ENCODE results near the gene SEPTIN5. TPM values are rescaled to one million over a fixed set of nuclear protein-coding genes. Genes with fewer than 3 reads are reported as not detected.

Gene SEPTIN5
- total RNA-seq, 1 donor from 2014 or later: 7.3 TPM

DNA sequence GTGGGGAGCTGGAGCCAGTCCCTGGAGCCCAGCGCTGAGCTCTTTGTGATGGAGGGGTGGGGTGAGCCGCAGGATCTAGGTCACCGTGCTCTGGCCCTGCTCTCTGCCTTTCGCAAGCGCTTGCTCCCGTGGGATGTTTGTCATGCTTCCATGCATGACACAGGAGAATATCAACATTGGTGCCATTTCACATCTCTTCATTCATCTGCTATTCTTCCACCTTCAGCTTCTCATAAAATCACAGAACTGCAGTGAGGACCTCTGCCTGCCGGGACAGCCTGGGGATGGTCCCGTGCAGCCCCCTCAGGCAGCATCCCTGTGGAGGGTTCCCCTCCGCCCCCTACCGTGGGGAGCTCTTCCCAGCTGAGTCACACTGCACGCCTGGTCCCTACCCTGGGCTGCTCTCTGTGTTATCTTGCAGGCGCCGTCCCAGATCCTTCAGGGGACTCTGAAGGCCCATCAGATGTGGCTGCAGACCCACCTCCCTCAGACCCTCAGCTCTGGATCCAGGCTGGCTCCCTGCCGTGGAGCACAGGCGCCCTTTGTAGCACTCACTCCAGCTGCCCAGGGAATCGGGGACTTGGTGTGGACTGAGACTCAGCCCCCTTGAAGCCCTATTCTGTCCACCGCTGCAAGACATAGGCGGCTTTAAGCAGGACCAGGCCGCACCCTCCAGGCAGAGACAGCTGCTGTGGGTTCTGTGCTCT lies 5.1 kb upstream of the SEPTIN5 start:
- Histone ChIP-seq H3K4me1 (ENCODE audit: insufficient read depth, low read length) (no peaks in the 10 kb centered on the region), H3K9me3 (ENCODE audit: insufficient read depth, low read depth, low read length) (no peaks in the 10 kb centered on the region), H2AFZ (ENCODE audit: low read depth, low read length) (no peak overlapping the region), H3K79me2 (ENCODE audit: insufficient read depth, low read length) (no peaks in the 10 kb centered on the region), H3K36me3 (ENCODE audit: insufficient read depth, low read length) (no peaks in the 10 kb centered on the region), H3K27me3 (ENCODE audit: insufficient read depth, low read length) (peaks cover 2% of the 10 kb centered on the region), H4K20me1 (ENCODE audit: insufficient read depth, low read length) (no peaks in the 10 kb centered on the region), H3K9ac (ENCODE audit: low read length) (no peak overlapping the region), H3K4me3 (ENCODE audit: insufficient read depth, low read depth, low read length) (no peak overlapping the region), H3K27ac (ENCODE audit: low read depth, low read length) (no peak overlapping the region), H3K4me2 (ENCODE audit: low read length) (no peak overlapping the region)
- Mint-ChIP-seq H3K27ac (ENCODE audit: unreplicated experiment) (no peak overlapping the region), H3K36me3 (ENCODE audit: low read depth, unreplicated experiment) (no peaks in the 10 kb centered on the region), H3K4me3 (ENCODE audit: unreplicated experiment) (no peak overlapping the region), H3K4me1 (ENCODE audit: low read depth, unreplicated experiment) (no peaks in the 10 kb centered on the region), H3K27me3 (ENCODE audit: low read depth, unreplicated experiment) (peaks cover 57% of the 10 kb centered on the region), H3K9me3 (ENCODE audit: unreplicated experiment) (no peaks in the 10 kb centered on the region)
- no peak for DNase-seq (ENCODE audit: low read depth)
- no peak for TF ChIP-seq EZH2 (IDR thresholded peaks at IDR 0.05; ENCODE audit: insufficient read depth, low read length)
- TF ChIP-seq, protein P1, sequence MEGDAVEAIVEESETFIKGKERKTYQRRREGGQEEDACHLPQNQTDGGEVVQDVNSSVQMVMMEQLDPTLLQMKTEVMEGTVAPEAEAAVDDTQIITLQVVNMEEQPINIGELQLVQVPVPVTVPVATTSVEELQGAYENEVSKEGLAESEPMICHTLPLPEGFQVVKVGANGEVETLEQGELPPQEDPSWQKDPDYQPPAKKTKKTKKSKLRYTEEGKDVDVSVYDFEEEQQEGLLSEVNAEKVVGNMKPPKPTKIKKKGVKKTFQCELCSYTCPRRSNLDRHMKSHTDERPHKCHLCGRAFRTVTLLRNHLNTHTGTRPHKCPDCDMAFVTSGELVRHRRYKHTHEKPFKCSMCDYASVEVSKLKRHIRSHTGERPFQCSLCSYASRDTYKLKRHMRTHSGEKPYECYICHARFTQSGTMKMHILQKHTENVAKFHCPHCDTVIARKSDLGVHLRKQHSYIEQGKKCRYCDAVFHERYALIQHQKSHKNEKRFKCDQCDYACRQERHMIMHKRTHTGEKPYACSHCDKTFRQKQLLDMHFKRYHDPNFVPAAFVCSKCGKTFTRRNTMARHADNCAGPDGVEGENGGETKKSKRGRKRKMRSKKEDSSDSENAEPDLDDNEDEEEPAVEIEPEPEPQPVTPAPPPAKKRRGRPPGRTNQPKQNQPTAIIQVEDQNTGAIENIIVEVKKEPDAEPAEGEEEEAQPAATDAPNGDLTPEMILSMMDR (IDR thresholded peaks at IDR 0.05; ENCODE audit: insufficient read depth, low read depth, low read length): no peak
- FAIRE-seq: no peak

DNA sequence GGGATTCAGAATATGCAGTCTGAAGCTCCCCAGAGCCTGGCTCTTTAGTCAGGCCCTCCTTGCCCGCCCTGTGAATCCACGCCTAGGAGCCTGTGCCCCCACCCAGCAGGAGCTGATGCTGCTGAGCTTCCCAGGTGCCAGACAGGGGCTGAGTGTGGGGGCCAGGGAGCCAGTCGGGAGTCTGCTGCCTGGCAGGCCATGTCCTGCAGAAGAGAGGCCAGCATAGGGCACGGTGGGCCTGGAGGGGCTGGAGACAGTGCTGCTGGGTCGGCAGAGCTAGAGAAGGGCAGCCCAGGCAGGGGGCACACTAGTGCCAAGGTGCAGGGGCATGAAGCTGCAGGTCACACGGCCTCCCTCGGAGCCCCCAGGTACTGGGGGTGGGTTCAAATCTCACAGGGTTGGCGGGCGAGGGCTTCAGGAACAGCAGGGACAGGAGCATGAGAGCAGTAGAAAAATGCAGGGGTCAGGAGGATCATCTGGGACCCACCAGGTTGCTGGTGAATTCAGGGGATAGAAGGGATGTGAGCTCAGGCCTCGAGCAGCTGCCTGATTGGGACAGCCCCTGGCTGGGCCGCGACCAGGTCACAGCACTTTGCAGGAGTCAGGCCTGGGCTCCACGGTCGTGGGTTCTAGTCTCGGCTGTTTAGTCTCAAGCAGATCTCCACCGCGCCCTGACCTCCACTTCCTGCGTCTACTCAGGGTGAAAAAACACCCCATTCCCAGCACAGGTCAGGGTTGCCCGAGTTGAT lies 4.1 kb upstream of the SEPTIN5 start:
- Histone ChIP-seq H2AFZ (ENCODE audit: low read depth, low read length) (no peak overlapping the region), H3K4me1 (ENCODE audit: insufficient read depth, low read length) (peaks cover 3% of the 10 kb centered on the region), H3K9ac (ENCODE audit: low read length) (no peak overlapping the region), H3K27me3 (ENCODE audit: insufficient read depth, low read length) (no peaks in the 10 kb centered on the region), H3K79me2 (ENCODE audit: insufficient read depth, low read length) (peaks cover 7% of the 10 kb centered on the region), H3K36me3 (ENCODE audit: insufficient read depth, low read length) (no peaks in the 10 kb centered on the region), H4K20me1 (ENCODE audit: insufficient read depth, low read length) (peaks cover 3% of the 10 kb centered on the region), H3K4me2 (ENCODE audit: low read length) (no peak overlapping the region), H3K27ac (ENCODE audit: low read depth, low read length) (no peak overlapping the region), H3K4me3 (ENCODE audit: insufficient read depth, low read depth, low read length) (no peak overlapping the region), H3K9me3 (ENCODE audit: insufficient read depth, low read depth, low read length) (no peaks in the 10 kb centered on the region)
- TF ChIP-seq, protein P1 (IDR thresholded peaks at IDR 0.05; ENCODE audit: insufficient read depth, low read depth, low read length): no peak
- TF ChIP-seq EZH2 (IDR thresholded peaks at IDR 0.05; ENCODE audit: insufficient read depth, low read length): no peak
- no peak overlapping the region for H3K4me3 Mint-ChIP-seq (ENCODE audit: unreplicated experiment)
- peaks cover 50% of the 10 kb centered on the region for H3K27me3 Mint-ChIP-seq (ENCODE audit: low read depth, unreplicated experiment)
- H3K9me3 Mint-ChIP-seq (ENCODE audit: unreplicated experiment): no peaks in the 10 kb centered on the region
- FAIRE-seq: no peak
- no peaks in the 10 kb centered on the region for H3K4me1 Mint-ChIP-seq (ENCODE audit: low read depth, unreplicated experiment)
- H3K36me3 Mint-ChIP-seq (ENCODE audit: low read depth, unreplicated experiment): no peaks in the 10 kb centered on the region
- H3K27ac Mint-ChIP-seq (ENCODE audit: unreplicated experiment): no peak overlapping the region
- DNase-seq (ENCODE audit: low read depth): no peak

DNA sequence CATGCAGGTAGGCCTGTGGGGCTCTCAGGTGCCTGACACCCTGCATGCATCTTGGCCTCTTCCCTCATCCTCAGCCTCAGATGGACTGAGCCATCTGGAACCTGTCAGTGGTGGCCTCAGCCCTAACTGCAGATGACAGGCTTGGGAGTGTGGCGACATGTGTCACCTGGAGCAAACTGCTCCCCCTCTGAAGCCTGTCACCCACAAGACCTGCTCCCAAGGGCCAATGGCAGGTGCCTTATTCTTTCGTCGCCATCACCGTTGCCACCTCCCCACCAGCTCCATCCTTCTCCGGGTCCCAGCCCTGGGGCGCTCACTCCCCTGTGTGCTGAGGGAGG lies 3.6 kb upstream of the SEPTIN5 start:
- H3K27ac Mint-ChIP-seq (ENCODE audit: unreplicated experiment): no peak overlapping the region

More for the DNA sequence above, 3.6 kb upstream of the SEPTIN5 start:
- Histone ChIP-seq H2AFZ (ENCODE audit: low read depth, low read length) (no peak overlapping the region), H3K4me1 (ENCODE audit: insufficient read depth, low read length) (peaks cover 3% of the 10 kb centered on the region), H3K4me2 (ENCODE audit: low read length) (no peak overlapping the region), H3K9ac (ENCODE audit: low read length) (no peak overlapping the region), H3K79me2 (ENCODE audit: insufficient read depth, low read length) (peaks cover 7% of the 10 kb centered on the region), H3K27ac (ENCODE audit: low read depth, low read length) (no peak overlapping the region), H3K9me3 (ENCODE audit: insufficient read depth, low read depth, low read length) (no peaks in the 10 kb centered on the region), H4K20me1 (ENCODE audit: insufficient read depth, low read length) (peaks cover 5% of the 10 kb centered on the region), H3K4me3 (ENCODE audit: insufficient read depth, low read depth, low read length) (no peak overlapping the region), H3K36me3 (ENCODE audit: insufficient read depth, low read length) (no peaks in the 10 kb centered on the region), H3K27me3 (ENCODE audit: insufficient read depth, low read length) (no peaks in the 10 kb centered on the region)
- peaks cover 48% of the 10 kb centered on the region for H3K27me3 Mint-ChIP-seq (ENCODE audit: low read depth, unreplicated experiment)
- H3K9me3 Mint-ChIP-seq (ENCODE audit: unreplicated experiment): no peaks in the 10 kb centered on the region
- TF ChIP-seq, protein P1 (IDR thresholded peaks at IDR 0.05; ENCODE audit: insufficient read depth, low read depth, low read length): no peak
- no peak for TF ChIP-seq EZH2 (IDR thresholded peaks at IDR 0.05; ENCODE audit: insufficient read depth, low read length)
- no peaks in the 10 kb centered on the region for H3K4me1 Mint-ChIP-seq (ENCODE audit: low read depth, unreplicated experiment)
- no peaks in the 10 kb centered on the region for H3K36me3 Mint-ChIP-seq (ENCODE audit: low read depth, unreplicated experiment)
- no peak overlapping the region for H3K4me3 Mint-ChIP-seq (ENCODE audit: unreplicated experiment)
- DNase-seq (ENCODE audit: low read depth) (no peak), FAIRE-seq (no peak)

All from astrocyte (in vitro differentiated cells and primary cell).